HG02885 (cell line): ENCODE measurements around the gene PCNP.
A peak's percentile ranks its signal among the peaks of the same experiment; 100 is the strongest.
"Not testable (repeated sequence)": the region's sequence is repeated elsewhere in the genome, so short reads cannot be mapped to it uniquely, and the experiment has no call there.

Source experiments
- ATAC-seq: cut with Tn5 transposase; IDR thresholded peaks from one replicate; pipeline ENCODE4 v1.9.1; 2021; ENCODE audit warnings: mild to moderate bottlenecking; ENCODE audit not compliant: unreplicated experiment, poor library complexity

The PCNP gene

GRCh38 chr3:101631098-101631796 lies 57.3 kb downstream of the PCNP start:
- no peak for ATAC-seq

- ATAC-seq = not testable (repeated sequence)
Observed at GRCh38 chr3:101631959-101632358, 58.0 kb downstream of the PCNP start.

DNA sequence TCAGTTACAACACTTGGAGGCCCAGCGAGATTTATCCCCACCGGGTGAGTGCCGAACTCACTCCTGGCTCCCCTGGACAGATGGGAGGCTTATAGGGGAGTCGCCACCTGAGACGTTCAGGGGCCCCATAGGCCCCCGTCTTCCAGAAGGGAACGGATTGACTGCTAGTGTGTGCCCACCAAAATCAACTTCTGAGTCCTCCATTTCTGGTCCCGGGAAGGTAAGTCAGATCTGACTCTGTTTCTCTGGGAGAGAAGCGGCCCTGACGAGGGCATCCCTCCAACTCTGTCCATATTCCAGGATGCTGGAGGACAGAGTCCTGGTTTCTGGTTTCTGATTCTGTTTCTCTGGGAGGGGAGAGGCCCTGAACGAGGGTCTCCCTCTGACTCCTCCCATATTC lies 58.6 kb downstream of the PCNP start:
- ATAC-seq = no peak

DNA sequence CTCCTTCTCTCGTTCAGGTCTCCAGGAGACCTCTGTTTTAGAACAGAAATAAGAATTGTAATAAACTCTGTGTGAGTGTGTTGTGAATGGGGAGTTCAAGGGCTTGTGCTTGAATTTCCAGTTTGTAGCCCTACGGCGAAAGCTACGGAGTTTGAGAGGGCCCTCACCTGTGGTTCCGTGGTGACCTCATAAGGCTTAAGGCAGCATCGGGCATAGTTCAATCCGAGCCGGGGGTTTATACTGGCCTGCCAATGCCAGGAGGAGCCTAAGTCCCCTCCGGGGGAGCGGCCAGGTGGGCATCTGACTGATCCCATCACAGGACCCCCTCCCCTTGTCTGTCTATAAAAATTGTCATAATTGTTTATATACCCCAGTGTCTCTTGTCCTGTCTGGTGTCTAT lies 59.2 kb downstream of the PCNP start:
- ATAC-seq = no peak

DNA sequence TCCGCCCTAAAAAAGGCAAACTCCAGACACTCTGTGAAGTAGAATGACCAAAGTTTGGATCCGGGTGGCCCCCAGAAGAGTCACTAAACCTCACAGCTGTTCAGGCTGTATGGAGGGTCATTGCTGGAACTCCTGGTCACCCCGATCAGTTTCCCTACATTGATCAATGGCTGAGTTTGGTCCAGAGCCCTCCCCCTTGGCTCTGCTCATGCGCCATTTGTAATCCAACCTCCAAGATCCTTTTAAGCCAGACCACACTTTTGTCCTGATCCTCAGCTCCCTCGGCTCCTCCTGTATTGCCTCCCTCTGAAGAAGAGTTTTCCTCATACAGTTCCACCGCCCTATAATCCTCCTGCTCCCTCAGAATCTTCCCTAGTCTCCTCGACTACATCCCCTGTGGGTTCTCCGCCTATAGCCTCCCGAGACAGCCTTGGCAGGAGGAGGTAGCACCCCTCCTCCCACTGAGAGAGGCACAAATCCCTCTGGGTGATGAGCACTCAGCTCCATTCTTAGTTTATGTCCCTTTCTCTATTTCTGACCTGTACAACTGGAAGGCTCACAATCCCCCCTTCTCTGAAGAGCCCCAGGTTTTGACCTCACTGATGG lies 60.7 kb downstream of the PCNP start:
- no peak for ATAC-seq

- ATAC-seq = no peak
Observed at GRCh38 chr3:101635345-101635744, 61.4 kb downstream of the PCNP start.

DNA sequence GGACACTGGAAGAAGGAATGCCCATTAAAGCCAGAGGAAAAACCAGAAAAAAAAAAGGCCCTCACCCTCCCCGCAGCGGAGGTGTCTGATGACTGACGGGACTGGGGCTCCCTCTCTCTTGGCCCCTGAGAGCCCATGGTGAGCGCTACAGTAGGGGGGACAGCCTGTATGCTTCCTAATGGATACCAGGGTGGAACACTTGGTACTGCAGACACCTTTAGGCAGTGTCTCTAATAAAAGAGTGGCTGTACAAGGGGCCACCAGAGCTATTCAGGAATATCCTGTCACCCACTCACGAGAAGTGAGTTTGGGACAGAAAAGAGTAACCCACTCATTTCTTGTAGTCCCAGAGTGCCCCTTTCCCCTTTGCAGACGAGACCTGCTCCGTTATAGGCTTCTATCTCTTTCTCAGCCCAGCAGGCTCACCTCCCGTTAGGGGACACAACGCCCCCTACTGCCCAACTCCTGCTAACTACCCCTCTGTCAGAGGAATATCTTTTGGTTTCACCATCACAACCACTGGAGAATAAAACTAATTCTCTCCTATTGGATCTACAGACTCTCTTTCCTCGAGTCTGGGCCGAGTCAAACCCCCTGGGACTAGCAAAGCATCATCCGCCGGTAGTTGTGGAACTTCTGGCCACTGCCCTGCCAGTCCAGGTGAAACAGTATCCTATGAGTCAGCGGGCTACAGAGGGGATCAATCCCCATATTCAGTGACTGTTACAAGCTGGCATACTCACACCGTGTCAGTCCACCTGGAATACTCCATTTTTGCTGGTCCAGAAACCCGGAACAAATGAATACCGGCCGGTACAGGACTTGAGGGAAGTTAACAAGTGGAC lies 62.2 kb downstream of the PCNP start:
- ATAC-seq = peak; percentile 97

DNA sequence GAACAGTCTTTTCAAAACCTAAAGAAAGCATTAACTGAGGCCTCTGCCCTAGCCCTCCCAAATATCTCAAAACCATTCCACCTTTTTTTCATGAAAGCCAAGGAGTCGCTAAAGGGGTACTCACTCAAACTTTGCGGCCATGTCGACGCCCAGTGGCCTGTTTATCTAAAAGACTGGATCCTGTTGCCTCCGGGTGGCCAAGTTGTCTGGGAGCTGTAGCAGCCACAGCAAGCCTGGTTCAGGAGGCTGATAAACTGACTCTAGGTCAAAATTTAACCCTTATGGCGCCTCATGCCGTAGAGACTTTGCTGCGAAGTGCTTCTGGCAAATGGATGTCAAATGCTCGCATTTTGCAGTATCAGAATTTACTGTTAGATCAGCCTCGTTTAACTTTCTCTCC lies 63.5 kb downstream of the PCNP start:
- ATAC-seq = no peak

GRCh38 chr3:101638261-101638745 lies 64.3 kb downstream of the PCNP start:
- ATAC-seq = no peak

DNA sequence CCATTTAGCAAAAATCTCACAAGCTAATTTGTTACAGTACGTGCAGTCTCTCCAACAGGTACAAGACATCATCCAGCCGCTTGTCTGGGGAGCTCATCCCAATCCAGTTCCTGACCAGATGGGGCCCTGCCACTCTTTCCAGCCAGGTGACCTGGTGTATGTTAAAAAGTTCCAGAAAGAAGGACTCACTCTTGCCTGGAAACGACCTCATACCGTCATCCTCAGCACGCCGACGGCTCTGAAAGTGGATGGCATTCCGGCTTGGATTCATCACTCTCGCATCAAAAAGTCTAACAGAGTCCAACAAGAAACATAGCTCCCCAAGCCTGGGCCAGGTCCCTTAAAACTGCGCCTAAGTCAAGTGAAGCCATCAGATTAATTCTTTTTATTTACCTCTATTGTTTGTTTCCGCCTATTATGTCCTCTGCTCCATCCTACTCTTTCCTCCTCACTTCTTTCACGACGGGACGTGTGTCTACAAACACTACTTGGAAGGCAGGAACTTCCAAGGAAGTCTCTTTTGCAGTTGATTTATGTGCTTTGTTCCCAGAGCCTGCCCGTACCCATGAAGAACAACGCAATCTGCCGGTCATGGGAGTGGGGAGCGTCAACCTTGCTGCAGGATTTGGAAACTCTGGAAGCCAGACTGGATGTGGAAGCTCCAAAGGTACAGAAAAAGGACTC lies 65.4 kb downstream of the PCNP start:
- no peak for ATAC-seq

- ATAC-seq = no peak
Observed at GRCh38 chr3:101640256-101640655, 66.3 kb downstream of the PCNP start.

GRCh38 chr3:101641397-101642115 lies 67.6 kb downstream of the PCNP start:
- not testable (repeated sequence) for ATAC-seq

- ATAC-seq = no peak
Observed at GRCh38 chr3:101642441-101642840, 68.5 kb downstream of the PCNP start.

- no peak for ATAC-seq
Observed at GRCh38 chr3:101643009-101643844, 69.2 kb downstream of the PCNP start.
